Measurements from ENCODE around the gene COP1. TPM values are rescaled to one million over a fixed set of nuclear protein-coding genes. Genes with fewer than 3 reads are reported as not detected.

The COP1 gene
- total and polyA plus RNA-seq, 2 of the 13 experiments (the other 11 are each of a cell fraction or from before 2014, with no cell fraction given) = 20.5 to 51.3 TPM

DNA sequence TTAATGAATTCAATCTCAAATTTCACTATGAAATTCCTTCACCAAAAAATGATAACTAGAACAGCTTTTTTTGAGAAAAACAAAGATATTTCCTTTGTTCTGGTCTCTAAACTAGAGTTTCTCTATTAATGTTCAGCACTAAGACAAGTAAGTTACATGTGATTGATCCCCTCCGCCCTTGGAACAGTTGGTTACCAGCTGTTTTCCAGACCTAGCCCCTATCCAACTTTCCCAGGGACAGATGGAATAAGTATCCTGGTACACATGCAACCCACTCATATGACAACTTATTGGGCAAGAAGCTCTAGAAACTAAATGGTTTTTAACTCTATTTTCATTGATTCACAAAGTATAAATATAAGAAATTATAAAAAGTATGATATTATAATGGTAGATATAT lies 140.4 kb downstream of the COP1 start:
- DNase-seq (ENCODE audit: low spot score) (no peak), FAIRE-seq (no peak), ATAC-seq (no peak)
- intact Hi-C loops (cut with micrococcal nuclease; ENCODE audit: unreplicated experiment) (no loop called here), in situ Hi-C loops (cut with HindIII; ENCODE audit: extremely low pct_ligation_motif_present, low pct_unique_long_range_greater_than_20kb) (loop anchor here (25.0 kb wide), 2 partner anchors 704 to 904 kb away; no protein-coding TSS in a partner anchor)
- CTCF ChIA-PET (ENCODE audit: low intra/inter-chr PET ratio, low total read pairs) = no interaction called here
- TF ChIP-seq TCF7L2 (IDR thresholded peaks at IDR 0.05; ENCODE audit: low read depth, low read length) (no peak), NR1H2 (CRISPR knock-in tag; IDR thresholded peaks at IDR 0.05; ENCODE audit: borderline replicate concordance, low read depth) (no peak), ZNF589 (CRISPR knock-in tag; conservative IDR thresholded peaks at IDR 0.05) (no peak), ZNF747 (CRISPR knock-in tag; IDR thresholded peaks at IDR 0.05; ENCODE audit: borderline replicate concordance) (no peak), ZNF484 (CRISPR knock-in tag; IDR thresholded peaks at IDR 0.05; ENCODE audit: borderline replicate concordance, low read depth) (no peak), NFYB (CRISPR knock-in tag; IDR thresholded peaks at IDR 0.05) (no peak), KMT2B (CRISPR knock-in tag; IDR thresholded peaks at IDR 0.05) (no peak), NFE2 (CRISPR knock-in tag; IDR thresholded peaks at IDR 0.05) (no peak), PHB2 (IDR thresholded peaks at IDR 0.05; ENCODE audit: partially characterized antibody) (no peak)
- TF ChIP-seq, protein P1, sequence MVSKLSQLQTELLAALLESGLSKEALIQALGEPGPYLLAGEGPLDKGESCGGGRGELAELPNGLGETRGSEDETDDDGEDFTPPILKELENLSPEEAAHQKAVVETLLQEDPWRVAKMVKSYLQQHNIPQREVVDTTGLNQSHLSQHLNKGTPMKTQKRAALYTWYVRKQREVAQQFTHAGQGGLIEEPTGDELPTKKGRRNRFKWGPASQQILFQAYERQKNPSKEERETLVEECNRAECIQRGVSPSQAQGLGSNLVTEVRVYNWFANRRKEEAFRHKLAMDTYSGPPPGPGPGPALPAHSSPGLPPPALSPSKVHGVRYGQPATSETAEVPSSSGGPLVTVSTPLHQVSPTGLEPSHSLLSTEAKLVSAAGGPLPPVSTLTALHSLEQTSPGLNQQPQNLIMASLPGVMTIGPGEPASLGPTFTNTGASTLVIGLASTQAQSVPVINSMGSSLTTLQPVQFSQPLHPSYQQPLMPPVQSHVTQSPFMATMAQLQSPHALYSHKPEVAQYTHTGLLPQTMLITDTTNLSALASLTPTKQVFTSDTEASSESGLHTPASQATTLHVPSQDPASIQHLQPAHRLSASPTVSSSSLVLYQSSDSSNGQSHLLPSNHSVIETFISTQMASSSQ (IDR thresholded peaks at IDR 0.05; ENCODE audit: low read depth) = no peak
- TF ChIP-seq, protein P1 (CRISPR knock-in tag; IDR thresholded peaks at IDR 0.05; ENCODE audit: borderline replicate concordance) = no peak
- TF ChIP-seq, protein P2, sequence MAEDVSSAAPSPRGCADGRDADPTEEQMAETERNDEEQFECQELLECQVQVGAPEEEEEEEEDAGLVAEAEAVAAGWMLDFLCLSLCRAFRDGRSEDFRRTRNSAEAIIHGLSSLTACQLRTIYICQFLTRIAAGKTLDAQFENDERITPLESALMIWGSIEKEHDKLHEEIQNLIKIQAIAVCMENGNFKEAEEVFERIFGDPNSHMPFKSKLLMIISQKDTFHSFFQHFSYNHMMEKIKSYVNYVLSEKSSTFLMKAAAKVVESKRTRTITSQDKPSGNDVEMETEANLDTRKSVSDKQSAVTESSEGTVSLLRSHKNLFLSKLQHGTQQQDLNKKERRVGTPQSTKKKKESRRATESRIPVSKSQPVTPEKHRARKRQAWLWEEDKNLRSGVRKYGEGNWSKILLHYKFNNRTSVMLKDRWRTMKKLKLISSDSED (CRISPR knock-in tag; IDR thresholded peaks at IDR 0.05) = no peak
- TF ChIP-seq, protein P3, sequence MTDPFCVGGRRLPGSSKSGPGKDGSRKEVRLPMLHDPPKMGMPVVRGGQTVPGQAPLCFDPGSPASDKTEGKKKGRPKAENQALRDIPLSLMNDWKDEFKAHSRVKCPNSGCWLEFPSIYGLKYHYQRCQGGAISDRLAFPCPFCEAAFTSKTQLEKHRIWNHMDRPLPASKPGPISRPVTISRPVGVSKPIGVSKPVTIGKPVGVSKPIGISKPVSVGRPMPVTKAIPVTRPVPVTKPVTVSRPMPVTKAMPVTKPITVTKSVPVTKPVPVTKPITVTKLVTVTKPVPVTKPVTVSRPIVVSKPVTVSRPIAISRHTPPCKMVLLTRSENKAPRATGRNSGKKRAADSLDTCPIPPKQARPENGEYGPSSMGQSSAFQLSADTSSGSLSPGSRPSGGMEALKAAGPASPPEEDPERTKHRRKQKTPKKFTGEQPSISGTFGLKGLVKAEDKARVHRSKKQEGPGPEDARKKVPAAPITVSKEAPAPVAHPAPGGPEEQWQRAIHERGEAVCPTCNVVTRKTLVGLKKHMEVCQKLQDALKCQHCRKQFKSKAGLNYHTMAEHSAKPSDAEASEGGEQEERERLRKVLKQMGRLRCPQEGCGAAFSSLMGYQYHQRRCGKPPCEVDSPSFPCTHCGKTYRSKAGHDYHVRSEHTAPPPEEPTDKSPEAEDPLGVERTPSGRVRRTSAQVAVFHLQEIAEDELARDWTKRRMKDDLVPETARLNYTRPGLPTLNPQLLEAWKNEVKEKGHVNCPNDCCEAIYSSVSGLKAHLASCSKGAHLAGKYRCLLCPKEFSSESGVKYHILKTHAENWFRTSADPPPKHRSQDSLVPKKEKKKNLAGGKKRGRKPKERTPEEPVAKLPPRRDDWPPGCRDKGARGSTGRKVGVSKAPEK (CRISPR knock-in tag; IDR thresholded peaks at IDR 0.05; ENCODE audit: borderline replicate concordance) = no peak
- TF ChIP-seq, protein P4, sequence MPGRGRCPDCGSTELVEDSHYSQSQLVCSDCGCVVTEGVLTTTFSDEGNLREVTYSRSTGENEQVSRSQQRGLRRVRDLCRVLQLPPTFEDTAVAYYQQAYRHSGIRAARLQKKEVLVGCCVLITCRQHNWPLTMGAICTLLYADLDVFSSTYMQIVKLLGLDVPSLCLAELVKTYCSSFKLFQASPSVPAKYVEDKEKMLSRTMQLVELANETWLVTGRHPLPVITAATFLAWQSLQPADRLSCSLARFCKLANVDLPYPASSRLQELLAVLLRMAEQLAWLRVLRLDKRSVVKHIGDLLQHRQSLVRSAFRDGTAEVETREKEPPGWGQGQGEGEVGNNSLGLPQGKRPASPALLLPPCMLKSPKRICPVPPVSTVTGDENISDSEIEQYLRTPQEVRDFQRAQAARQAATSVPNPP (CRISPR knock-in tag; IDR thresholded peaks at IDR 0.05) = no peak
- Histone ChIP-seq H3K9me3 (ENCODE audit: low read length) (no peaks in the 10 kb centered on the region), H3K9ac (ENCODE audit: insufficient read depth, low read depth, low read length) (no peak overlapping the region), H3K27me3 (ENCODE audit: control insufficient read depth in 1 of 2, insufficient read depth in 2 of 2, low read length in 2 of 2) (no peaks in the 10 kb centered on the region; a peak in 1 of 5 replicates), H3K27ac (ENCODE audit: extremely low read length, insufficient read depth, low read length) (no peak overlapping the region), H3K4me3 (replicated peaks in 1 of 3; ENCODE audit: insufficient read depth in 1 of 3, low read depth in 2 of 3, low read length in 3 of 3) (no peak overlapping the region), H3K79me2 (ENCODE audit: insufficient read depth, low read length) (no peaks in the 10 kb centered on the region), H2AFZ (ENCODE audit: low read length) (no peak overlapping the region), H3K36me3 (replicated peaks in 1 of 2; ENCODE audit: control insufficient read depth in 1 of 2, insufficient read depth in 2 of 2, low read length in 2 of 2) (no peaks in the 10 kb centered on the region; a peak in 2 of 5 replicates), H4K20me1 (ENCODE audit: insufficient read depth, low read length) (no peaks in the 10 kb centered on the region), H3K4me1 (ENCODE audit: insufficient read depth, low read length) (no peaks in the 10 kb centered on the region), H3K4me2 (ENCODE audit: low read depth, low read length) (no peak overlapping the region)
- POLR2A ChIA-PET = no interaction called here
- no TSS peak for BruUV-seq (replicated peaks)
- whole genome bisulfite sequencing (ENCODE audit: low lambda C conversion rate) = 96% methylated on average over 1 of the region's 1 CpG

Measured in HepG2 (cell line).